NCI-H2107 (cell line): ENCODE data around the gene C1orf159.
"Not testable (repeated sequence)": the region's sequence is repeated elsewhere in the genome, so short reads cannot be mapped to it uniquely, and the experiment has no call there.

Source experiments
- DNase-seq: peaks from one replicate; lab custom pipeline; 2025; lab: John Stamatoyannopoulos, UW

Gene C1orf159

DNA sequence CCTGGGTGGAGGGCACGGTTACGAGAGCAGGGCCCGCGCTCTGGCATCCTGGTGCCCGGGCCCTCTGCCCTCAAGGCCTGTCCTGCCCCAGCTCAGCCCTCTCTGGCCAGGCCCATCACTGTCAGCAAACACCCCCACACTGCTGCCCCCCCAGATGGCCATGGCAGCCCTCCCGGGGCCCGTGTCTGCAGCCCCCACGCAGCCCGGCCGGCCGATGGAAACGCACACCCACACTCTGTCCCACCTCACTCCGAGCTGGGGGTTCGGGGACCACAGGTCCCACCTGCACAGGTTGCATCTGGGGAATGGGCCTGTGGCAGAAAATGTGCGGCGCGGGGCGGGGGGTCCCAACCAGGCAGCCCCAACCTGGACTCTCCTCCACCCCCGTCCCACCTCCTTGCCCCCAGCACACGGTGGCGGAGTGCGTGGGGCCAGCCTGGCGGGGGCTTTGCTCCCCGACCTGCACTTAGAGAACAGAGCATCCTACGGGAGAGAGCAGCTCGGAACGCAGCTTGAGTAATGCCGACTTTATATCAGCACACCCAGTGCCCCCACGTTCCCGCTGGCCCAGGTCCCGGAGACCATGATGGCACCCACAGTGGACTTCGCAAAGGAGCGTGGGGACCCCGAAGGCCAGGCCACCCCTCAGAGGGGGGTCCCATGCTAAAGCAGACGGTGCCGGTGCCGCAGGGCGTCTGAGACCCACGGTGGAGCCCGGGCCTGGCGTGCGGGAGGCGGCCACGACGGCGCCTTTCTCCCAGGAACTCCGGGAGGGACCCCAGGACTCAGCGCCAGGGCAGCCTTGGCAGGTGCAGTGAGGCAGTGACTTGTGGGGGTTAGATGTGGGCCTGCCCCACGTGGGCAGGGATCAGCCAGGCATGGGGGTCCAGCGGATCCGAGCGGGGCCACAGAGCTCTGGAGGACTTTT, 34.3 kb downstream of the C1orf159 start:
- DNase-seq: no peak

DNA sequence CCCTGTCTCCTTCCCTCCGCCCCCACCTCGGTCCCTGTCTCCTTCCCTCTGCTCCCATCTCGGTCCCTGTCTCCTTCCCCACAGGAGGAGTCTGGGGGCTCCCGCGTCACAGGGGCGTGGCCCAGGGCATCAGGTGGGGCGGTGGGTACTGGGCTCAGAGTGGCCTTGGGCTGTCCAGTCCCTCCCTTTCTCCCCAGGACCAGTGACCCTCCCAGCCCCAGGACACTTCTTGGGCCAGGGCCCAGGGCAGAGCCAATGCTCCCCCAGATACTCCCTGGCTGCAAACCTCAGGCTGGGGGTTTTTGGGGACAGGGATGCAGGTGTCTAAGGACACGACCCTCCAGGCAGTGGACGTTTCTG, 35.0 kb downstream of the C1orf159 start:
- no peak for DNase-seq

DNA sequence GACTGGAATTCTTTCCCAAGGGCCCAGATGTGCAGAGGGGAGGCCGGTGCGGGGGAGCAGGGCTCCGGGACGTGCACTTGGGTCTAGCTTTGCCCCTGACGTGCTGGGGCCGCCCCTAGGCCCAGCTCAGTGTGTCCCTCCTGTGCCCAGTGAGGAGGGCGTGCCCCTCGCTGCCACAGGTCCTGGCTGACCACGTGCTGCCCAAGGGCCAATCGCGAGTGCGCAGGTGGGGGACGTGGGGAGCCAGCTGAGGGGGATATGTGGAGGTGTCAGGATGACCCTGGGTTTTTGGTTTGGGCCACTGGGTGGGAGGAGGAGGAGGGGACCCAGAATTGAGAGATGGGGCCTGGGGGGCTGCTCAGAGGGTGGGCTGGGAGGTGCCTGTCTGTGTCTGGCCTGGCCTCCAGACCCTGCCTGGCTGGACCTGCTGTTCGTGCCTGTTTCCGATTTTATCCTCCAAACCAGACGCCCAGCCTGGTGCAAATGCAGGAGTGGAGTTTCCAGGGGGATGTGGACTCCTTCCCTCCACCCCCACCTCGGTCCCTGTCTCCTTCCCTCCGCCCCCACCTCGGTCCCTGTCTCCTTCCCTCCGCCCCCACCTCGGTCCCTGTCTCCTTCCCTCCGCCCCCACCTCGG, 35.6 kb downstream of the C1orf159 start:
- DNase-seq: no peak

DNA sequence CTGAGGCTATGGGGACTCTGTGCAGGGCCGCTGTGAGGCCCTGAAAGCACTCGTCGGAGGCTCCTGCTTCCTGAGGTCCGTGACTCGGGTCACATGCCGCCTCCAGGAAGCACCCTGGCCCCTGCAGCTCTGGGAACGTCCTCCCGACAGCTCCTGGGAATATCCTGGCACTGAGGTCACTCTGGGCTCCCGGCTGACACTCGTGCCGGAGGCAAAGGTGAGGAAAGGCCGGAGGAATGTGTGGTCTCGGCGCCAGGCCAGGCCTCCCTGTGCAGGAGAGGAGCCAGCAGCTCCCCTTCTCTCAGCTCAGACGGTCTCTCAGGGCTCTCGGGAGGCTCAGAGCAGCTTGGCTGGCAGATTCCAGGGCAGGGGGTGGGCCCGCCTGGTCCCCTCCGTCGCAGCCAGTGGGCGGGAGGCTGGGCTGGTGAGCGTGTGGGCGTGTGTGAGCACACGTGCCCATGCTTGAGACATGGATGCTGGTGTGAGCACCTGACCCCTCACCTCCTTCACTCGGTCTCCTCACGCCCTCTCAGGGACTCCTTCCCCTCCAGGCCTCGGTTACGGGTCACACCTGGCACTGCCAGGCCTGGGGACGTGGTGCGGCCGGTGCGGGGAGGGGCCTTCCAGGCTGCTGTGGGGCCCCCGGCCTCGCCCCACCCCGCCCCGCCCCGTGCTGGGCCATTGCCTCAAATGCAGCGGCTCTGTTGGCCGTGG, 36.3 kb downstream of the C1orf159 start:
- no peak for DNase-seq

DNA sequence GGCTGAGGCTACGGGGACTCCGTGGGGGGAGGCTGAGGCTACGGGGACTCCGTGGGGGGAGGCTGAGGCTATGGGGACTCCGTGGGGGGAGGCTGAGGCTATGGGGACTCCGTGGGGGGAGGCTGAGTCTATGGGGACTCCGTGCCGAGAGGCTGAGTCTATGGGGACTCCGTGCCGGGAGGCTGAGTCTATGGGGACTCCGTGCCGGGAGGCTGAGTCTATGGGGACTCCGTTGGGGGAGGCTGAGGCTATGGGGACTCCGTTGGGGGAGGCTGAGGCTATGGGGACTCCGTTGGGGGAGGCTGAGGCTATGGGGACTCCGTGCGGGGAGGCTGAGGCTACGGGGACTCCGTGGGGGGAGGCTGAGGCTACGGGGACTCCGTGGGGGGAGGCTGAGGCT, 38.5 kb downstream of the C1orf159 start:
- DNase-seq: not testable (repeated sequence)

DNA sequence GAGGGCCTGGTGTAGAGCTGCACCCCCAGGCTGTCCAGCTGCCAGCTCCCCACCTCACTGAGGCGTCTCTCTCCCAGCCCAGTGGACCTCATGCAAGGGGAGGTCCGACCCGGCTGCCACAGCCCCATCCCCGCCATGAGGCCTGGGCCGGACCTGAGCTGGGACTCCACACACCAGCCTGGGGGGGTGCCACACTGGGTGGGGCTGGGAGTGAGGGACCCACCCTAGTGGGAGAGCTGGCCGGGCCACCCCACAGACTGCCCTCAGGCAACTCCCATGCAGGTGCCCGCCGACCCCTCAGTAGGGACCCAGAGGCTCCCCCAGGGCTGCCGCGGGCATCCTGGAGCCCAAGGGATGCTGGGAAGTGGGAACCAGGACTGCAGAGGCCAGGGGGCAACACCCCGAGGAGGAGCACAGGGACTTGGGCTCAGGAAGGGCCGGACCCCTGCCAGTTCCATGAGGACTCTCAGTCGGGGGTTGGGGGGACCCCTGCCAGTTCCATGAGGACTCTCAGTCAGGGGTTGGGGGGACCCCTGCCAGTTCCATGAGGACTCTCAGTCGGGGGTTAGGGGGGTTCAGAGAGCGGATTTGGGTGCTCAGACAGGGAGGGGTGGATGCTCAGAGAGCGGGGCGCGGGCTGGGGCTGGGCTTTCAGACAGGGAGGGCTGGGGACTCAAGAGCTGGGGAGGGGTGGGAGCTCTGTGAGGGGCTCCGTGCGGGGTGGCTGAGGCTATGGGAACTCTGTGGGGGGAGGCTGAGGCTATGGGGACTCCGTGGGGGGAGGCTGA, 40.5 kb downstream of the C1orf159 start:
- no peak for DNase-seq

DNA sequence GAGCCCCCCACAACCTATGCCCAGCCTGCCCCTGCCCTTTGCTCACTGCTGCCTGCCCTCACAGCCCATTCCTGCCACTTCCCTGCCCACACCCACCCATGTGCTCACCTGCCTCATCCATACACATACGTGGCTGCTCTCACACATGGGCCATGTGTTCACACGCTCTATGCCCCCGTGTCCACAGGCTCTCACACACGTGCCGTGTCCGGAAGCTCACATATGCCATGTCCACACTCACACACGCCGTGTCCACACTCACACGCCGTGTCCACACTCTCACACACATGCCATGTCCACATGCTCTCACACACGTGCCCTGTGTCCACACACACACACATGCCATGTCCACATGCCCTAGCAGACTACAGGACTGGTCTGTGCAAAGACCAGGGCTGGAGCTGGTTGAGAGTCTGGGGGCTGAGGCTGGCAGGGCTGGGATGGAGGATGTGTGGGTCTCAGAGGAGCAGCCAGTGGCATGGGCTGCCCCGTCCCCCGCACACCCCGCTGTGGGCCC, 41.2 kb downstream of the C1orf159 start:
- DNase-seq: no peak

DNA sequence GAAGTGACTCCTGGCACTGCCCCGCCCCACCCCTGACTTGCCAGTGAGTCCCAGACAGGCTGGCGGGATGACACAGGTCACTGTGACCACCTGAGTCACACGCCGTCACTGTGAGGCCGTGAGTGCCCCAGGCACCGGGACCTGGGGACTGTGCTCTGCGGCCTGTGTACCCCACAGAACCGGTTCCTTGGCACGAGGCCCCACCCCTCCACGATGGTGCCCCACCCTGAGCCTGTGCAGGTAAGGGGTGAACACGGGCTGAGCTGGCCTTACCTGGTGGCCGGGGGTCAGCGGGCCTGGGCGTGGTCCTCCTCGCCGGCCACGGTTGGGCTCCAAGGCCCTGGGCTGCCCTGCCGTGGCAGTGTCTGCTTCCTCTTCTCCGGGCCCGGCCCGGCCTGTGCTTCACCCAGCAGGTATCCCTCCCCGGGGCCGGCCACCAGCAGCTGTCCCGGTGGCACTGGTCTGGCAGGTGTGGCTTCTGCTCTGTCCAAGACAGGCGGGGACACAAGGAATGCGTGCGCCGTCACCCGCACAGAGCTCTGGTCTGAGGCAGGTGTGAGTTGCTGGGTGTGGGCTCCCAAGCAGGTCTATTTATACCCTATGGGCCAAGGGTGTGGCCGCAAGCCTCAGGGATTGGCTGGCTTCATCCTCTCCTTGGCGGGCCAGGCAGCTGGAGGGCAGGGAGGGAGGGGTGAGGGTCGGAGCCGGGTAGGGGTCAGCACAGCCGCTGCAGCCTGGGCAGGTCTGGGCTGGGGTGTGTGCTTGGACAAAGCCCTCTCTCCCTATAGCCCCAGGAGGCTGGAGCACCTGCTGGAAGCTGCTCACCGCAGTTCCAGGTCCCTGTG, 41.9 kb downstream of the C1orf159 start, which contains the start of gene RNF223:
Gene RNF223 (minus strand): TSS at position 564 of the 845 bp plus-strand sequence. CDS start 1,740 bp downstream, outside the sequence.
- DNase-seq: no peak

DNA sequence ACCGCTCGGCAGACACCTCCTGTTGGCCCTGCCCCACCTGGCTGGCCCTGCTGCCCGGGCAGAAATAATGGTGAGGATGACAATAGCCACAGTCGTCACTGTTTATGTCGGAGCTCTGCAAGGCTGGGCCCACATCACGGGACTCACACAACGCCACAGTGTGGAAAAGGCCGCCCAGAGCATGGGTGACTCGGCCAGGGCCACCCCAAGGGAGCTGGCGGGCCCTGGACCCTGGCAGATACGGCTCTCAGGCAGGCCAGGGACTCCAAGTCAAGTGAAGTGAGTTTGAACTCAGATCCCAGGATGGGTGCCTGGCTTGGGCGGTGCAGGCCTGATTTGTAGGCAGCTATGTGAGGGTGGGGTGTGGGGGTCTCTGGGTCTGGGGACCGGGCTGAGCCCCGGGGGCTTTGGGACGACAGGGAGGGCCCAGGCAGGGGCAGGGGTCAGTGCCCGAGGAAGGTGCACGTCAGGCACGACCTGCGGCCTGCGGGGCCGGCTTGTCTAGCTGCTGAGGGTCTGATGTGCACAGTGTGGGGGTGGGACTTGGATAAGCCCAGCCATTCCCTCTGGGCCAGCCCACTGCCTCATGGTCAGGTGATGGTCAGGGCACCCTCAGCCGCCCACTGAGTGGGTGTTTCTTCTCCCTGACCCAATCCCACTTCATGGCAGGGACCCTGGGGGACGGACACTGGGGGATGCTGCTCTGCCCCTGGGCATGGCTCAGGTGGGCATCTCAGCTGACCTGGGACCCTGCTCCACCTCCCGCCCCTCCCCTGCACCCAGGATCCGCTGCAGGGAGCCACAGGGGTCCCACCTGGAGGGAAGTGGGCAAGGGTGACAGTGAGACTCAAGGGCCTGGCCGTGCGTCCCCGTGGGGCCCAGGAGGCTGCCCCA, 42.8 kb downstream of the C1orf159 start:
- no peak for DNase-seq

DNA sequence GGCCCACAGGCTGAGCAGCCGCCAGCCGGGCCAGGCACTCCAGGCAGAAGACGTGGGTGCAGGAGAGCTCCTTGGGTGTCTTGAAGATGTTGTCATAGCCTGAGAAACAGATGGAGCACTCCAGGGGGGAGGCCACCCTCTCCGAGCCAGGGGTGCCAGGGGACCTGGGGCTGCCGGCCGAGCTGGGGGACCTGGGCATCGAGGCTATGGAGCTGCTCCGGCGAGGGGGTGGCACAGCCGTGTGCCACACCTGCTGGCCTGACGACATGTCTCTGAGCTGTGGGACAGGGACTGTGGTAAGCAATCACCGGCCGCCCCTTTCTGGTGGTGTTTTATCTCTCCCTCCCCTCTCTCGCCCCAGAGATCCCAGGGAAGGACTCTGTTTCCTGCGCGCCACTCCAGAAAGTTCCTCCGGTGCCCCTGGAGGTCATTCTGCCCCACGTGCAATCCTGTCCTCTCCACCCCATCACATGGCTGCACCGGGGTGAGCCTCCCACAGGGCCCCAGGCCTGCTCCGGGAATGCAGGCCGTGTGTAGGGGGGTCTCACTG, 43.5 kb downstream of the C1orf159 start:
- DNase-seq: no peak

DNA sequence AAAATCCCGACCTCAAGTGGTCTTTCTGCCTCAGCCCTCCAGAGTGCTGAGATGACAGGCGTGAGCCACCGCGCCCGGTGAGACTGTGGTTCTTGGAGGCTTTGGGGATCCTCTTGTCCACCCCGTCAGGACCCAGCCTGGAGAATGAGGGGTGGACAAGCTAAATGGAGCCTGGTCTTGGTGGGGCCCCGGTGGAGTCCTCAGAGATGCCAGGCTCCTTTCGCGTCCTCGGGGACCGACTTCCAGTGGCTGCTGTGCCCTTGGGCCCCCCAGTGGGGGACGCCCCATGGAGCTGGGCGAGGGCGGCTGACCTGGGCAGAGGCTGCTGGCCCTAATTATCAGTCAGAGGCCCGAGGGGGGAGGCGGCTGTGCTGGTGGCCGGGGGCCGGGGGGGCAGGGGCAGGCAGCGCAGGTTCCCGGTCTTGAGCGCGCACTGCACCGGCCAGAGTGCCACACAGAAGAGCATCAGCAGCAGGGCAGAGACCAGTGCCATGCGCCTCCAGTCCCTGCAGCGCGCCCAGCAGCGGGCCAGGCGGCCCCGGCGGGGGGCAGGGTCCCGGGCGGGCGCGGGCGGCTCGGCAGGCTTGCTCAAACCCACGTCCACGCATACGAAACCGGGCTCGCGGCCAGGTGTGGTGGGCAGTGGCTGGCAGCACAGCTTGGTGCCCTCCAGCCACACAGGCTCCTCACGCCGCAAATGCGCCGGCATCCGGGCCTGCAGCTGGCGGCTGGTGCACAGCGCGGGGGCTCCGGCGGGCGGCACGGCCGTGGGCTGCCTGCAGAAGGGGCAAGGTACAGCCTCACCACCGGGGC, 44.2 kb downstream of the C1orf159 start:
- no peak for DNase-seq

DNA sequence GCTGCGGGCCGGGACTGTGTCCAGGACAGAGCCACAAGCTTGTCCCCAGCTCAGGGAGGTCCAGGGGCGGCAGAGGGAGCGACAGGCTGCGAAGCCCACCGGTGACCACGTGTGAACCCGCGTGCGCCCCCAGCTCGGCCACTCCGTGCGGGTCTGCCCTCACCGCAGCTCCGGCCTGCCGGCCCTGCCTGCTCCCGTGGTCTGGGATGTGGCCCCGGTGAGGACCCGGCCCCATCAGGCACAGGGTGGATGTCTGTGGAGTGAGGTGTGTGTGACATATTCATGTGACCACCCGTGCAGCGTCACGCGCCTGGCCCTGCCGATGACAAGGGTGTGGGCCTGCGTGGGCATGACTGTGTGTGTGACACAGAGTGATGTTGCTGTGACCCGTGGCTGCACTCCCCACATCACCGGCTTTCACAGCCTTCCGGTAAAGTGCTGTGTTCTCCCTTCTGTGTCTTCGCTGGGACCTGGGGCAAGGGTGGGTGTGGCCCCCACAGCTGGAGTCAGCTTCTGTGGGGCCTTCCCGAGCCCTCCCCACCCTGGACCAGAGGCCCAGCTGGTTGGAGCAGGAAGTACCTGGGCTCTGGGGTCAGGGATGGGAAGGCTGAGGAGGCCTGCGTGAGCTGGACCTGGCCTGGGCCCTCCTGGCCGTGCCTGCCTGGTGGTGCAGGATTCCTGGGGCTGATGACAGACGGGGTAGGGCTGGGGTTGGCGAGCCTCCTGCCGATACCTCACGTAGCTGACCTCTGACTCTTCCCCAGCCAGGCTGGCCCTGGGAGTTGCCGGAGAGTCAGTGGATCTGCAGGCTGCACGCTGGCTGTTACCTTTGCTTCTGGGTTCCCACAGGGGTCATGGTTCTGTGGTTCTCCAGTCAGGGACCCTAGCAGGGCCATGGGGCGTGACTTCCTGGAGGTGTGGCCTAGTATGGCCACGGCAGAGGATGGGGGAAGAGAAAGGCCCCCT, 45.9 kb downstream of the C1orf159 start:
- no peak for DNase-seq

DNA sequence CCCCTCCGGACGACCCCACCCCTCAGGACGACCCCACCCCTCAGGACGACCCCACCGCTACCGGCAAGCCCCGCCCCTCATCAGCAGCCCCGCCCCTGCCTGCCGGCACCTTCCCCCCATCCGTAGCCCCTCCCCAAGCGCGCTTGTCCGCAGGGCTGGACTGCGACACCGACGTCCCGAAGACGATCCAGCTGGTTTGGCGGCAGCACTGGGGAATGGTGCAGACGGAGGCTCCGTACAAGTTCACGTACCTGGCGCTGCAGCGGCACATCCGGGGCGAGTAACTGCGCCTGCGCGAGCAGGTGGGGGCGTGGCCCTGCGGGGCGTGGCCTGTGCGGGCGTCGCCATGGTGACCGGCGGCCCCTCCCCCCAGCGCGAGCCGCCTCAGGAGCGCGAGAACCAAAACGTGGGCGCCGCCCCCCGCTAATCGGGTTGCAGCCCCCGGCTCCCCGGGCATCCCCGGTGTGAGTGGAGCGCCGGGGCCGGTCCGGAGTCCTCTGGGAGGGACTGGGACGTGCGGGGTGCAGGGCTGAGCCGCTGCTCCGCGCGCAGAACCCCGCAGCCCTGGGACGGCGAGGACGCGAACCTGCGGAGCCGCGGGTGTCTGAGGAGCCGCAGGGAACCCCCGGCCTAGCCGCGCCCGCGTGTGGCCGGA, 46.7 kb downstream of the C1orf159 start:
- no peak for DNase-seq

DNA sequence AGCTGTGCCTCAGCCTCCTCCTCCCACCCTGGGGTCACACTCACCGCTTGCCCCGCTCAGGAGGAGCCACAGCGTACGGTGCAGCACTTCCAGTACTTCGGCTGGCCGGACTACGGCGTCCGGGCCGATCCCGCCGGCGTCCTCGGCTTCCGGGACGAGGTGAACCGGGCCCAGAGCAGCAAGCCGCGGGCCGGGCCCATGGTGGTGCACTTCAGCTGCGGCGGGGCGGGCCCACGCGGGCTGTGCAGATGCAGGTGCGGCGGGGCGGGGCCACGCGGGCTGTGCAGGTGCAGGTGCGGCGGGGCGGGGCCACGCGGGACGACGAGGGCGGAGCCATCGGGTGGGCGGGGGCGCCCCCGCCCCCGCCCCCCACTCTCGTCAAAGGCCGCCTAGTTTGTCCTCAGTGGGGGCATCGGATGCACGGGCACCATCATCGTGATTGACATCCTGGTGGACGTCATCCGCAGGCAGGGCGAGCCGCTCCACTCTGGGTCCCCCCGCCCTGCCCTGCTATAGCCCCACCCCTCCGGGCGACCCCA, 47.3 kb downstream of the C1orf159 start:
- DNase-seq: no peak

DNA sequence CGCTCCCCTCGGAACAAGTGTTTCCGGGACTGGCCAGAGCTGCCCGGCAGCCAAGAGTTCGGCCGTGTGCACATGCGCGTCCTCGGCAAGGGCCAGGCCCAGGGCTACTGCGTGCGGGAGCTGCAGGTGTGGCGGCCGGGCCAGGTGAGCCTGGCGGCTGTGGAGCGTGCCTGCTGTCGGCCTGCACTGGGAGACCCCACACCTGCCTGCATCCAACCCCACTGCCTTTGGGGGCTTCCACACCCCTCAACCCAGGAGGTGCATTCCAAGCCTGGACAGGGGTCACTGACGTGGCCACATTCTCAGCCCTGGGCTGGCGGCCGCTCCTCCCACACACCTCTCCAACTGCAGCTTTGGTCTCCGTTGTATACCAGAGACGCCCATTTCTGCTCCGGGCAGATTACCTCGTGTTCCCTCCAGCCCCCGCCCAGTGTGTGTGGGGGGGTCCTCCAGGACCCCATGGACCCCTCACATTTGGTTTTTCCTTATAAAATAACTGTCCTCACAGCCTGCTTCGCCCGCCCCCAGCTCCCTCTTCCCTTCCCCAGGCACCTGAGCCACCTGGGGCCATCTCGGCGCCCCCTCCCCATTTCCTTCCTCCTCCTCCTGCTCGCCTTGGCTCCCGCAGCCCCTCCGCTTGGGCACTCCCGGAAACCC, 47.9 kb downstream of the C1orf159 start:
- DNase-seq: no peak

DNA sequence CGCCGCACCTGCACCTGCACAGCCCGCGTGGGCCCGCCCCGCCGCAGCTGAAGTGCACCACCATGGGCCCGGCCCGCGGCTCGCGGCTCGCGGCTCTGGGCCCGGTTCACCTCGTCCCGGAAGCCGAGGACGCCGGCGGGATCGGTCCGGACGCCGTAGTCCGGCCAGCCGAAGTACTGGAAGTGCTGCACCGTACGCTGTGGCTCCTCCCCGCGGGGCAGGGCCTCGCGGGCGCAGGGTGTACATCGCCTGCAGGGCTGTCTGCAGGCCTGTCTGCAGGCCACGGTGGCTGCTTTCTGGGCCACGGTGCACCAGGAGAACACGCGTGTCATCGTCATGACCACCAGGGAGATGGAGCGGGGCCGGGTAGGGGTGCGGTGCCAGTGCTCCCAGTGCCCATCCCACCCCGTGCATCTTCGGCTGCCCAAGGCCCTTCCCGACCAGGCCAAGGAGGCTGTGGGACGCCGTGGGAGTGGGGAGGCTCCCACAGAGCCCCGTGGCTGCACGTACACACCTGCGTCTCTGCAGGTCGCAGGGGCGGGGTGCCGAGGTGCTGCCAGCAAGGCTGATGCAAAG, 48.5 kb downstream of the C1orf159 start:
- DNase-seq: no peak
